ENCODE results near the gene LPIN3. TPM values are rescaled to one million over a fixed set of nuclear protein-coding genes. Genes with fewer than 3 reads are reported as not detected.

Gene LPIN3
- total and polyA plus RNA-seq, 2 donors (not counting 3 experiments of a cell fraction or from before 2014, with no cell fraction given), result 2.1 to 3.0 TPM

DNA sequence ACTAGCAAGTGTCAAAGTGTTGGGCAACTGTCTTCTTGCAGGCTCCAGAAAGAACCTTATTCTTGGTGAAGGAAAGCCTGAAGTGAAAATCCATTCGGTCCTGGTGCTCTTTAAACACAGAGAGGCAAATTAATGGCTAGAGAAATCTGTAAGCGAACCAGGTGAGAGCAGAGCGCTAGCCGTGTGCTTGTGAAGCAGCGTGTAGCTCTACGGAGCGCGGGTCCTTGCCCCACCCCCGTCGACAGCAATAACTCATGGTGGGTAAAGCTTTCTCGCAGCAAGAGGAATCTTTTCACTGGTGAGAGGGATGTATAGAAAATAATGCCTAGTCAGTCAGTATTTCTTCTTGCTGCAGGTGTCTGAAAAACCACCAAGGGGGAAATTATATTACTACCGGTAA, 63.0 kb downstream of the LPIN3 start:
- H3K4me1 ChIP-seq (ENCODE audit: control insufficient read depth, extremely low read depth, insufficient read depth, low read length), result no peaks in the 10 kb centered on the region
- ChIA-PET POLR2A (no interaction called here), CTCF (interaction anchor here (1.2 kb wide), 1 partner anchor 230 kb away, joined by 4 read pairs; no protein-coding TSS in a partner anchor)
- DNase-seq (ENCODE audit: low read depth, low spot score) (no peak), FAIRE-seq (no peak)
- H3K9me3 ChIP-seq (replicated peaks; ENCODE audit: control insufficient read depth, insufficient read depth, low read length), result no peaks in the 10 kb centered on the region
- H3K4me2 ChIP-seq (ENCODE audit: insufficient read depth, low read length), result no peak overlapping the region
- dilution Hi-C loops (cut with MboI; ENCODE audit: extremely low pct_ligation_motif_present, low sequenced_read_pairs), result no loop called here
- no peaks in the 10 kb centered on the region for H4K20me1 ChIP-seq (replicated peaks; ENCODE audit: control insufficient read depth, extremely low read depth, insufficient read depth, low read length)
- no peak overlapping the region for H3K4me3 ChIP-seq (replicated peaks in 1 of 3; ENCODE audit: insufficient read depth in 1 of 3, low read depth in 1 of 3, low read length in 3 of 3)
- peaks cover 5 to 30% of the 10 kb centered on the region in 2 experiments for H3K36me3 ChIP-seq (ENCODE audit: control insufficient read depth in 2 of 2, extremely low read depth in 1 of 2, insufficient read depth in 2 of 2, low read length in 2 of 2)
- intact Hi-C loops (cut with micrococcal nuclease), result no loop called here
- H3K79me2 ChIP-seq (ENCODE audit: control insufficient read depth, insufficient read depth, low read length), result no peaks in the 10 kb centered on the region
- H3K9me1 ChIP-seq (replicated peaks; ENCODE audit: control insufficient read depth, extremely low read depth, insufficient read depth, low read length), result no peaks in the 10 kb centered on the region
- H2AFZ ChIP-seq (ENCODE audit: low read depth, low read length), result no peak overlapping the region
- H3K27ac ChIP-seq (ENCODE audit: insufficient read depth, low read depth, low read length), result no peak overlapping the region
- BruUV-seq (replicated peaks), result TSS peak; percentile 20
- H3K27me3 ChIP-seq (ENCODE audit: control insufficient read depth in 2 of 2, insufficient read depth in 2 of 2, low read length in 2 of 2), result no peaks in the 10 kb centered on the region
- TF ChIP-seq JUN (IDR thresholded peaks at IDR 0.05; ENCODE audit: borderline replicate concordance, insufficient read depth, insufficient read length, low read depth) (no peak), POLR2AphosphoS5 (IDR thresholded peaks at IDR 0.05; ENCODE audit: insufficient read depth, low read depth, low read length) (no peak), FOS (IDR thresholded peaks at IDR 0.05; ENCODE audit: borderline replicate concordance, insufficient read depth, low read length) (no peak), GATA2 (IDR thresholded peaks at IDR 0.05; ENCODE audit: insufficient read depth, insufficient read length, low read depth, low read length) (no peak), MYC (IDR thresholded peaks at IDR 0.05; ENCODE audit: low read depth, low read length) (no peak), POLR2A (IDR thresholded peaks at IDR 0.05; ENCODE audit: low read depth, low read length) (no peak), EZH2 (IDR thresholded peaks at IDR 0.05; ENCODE audit: borderline replicate concordance, low read depth, low read length, severe bottlenecking) (no peak)
- TF ChIP-seq, protein P1, sequence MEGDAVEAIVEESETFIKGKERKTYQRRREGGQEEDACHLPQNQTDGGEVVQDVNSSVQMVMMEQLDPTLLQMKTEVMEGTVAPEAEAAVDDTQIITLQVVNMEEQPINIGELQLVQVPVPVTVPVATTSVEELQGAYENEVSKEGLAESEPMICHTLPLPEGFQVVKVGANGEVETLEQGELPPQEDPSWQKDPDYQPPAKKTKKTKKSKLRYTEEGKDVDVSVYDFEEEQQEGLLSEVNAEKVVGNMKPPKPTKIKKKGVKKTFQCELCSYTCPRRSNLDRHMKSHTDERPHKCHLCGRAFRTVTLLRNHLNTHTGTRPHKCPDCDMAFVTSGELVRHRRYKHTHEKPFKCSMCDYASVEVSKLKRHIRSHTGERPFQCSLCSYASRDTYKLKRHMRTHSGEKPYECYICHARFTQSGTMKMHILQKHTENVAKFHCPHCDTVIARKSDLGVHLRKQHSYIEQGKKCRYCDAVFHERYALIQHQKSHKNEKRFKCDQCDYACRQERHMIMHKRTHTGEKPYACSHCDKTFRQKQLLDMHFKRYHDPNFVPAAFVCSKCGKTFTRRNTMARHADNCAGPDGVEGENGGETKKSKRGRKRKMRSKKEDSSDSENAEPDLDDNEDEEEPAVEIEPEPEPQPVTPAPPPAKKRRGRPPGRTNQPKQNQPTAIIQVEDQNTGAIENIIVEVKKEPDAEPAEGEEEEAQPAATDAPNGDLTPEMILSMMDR (IDR thresholded peaks at IDR 0.05; ENCODE audit: extremely low read depth in 1 of 2, insufficient read depth in 1 of 2, low read depth in 1 of 2, low read length in 2 of 2), result no peak
- TF ChIP-seq, protein P2, sequence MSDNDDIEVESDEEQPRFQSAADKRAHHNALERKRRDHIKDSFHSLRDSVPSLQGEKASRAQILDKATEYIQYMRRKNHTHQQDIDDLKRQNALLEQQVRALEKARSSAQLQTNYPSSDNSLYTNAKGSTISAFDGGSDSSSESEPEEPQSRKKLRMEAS (IDR thresholded peaks at IDR 0.05; ENCODE audit: insufficient read depth, insufficient read length), result no peak
- H3K9ac ChIP-seq (replicated peaks; ENCODE audit: extremely low read depth, insufficient read depth, low read length), result no peak overlapping the region
